HEK293 (cell line): ENCODE data around the gene MMP28.

Source experiments
- EGR2 ChIP-seq: fragments of 450-650 bp; formaldehyde crosslinking; IDR thresholded peaks from 2 replicates; pipeline ENCODE4 v1.5.1; 2016; ENCODE audit warnings: low read depth, missing biosample characterization, missing genetic modification characterization
- HIC1 ChIP-seq: fragments of 450-650 bp; formaldehyde crosslinking; IDR thresholded peaks from 2 replicates; pipeline ENCODE4 v1.5.1; 2016; ENCODE audit warnings: missing biosample characterization, missing genetic modification characterization
- HOXC10 ChIP-seq: sonication (generic); formaldehyde crosslinking; IDR thresholded peaks from 2 replicates; pipeline ENCODE4 v1.8.1; 2023; ENCODE audit warnings: mild to moderate bottlenecking, missing genetic modification reagents
- IKZF3 ChIP-seq: fragments of 450-650 bp; IDR thresholded peaks from 2 replicates; pipeline ENCODE4 v1.5.0; 2018; ENCODE audit warnings: missing biosample characterization, mild to moderate bottlenecking, missing genetic modification characterization, moderate library complexity
- INSM2 ChIP-seq: fragments of 450-650 bp; formaldehyde crosslinking; IDR thresholded peaks from 2 replicates; pipeline ENCODE4 v1.5.1; 2016; ENCODE audit warnings: missing biosample characterization, missing genetic modification characterization
- KLF9 ChIP-seq: fragments of 450-650 bp; formaldehyde crosslinking; IDR thresholded peaks from 2 replicates; pipeline ENCODE4 v1.5.1; 2016; ENCODE audit warnings: missing biosample characterization, missing genetic modification characterization, low read depth
- SCRT2 ChIP-seq: fragments of 450-650 bp; formaldehyde crosslinking; IDR thresholded peaks from 2 replicates; pipeline ENCODE4 v1.5.1; 2016; ENCODE audit warnings: missing biosample characterization, missing genetic modification characterization
- TRIM28 ChIP-seq: IDR thresholded peaks from 2 replicates; pipeline ENCODE4 v1.6.1; 2011; ENCODE audit warnings: low read length, control low read depth, borderline replicate concordance
- ZBTB8A ChIP-seq: fragments of 450-650 bp; formaldehyde crosslinking; IDR thresholded peaks from 2 replicates; pipeline ENCODE4 v1.5.1; 2016; ENCODE audit warnings: missing biosample characterization, missing genetic modification characterization
- ZEB2 ChIP-seq: fragments of 450-650 bp; formaldehyde crosslinking; IDR thresholded peaks from 2 replicates; pipeline ENCODE4 v1.5.1; 2016; ENCODE audit warnings: missing biosample characterization, missing genetic modification characterization
- ZIC2 ChIP-seq: fragments of 450-650 bp; formaldehyde crosslinking; IDR thresholded peaks from 2 replicates; pipeline ENCODE4 v1.5.1; 2016; ENCODE audit warnings: missing biosample characterization, missing genetic modification characterization
- ZNF292 ChIP-seq: fragments of 450-650 bp; formaldehyde crosslinking; IDR thresholded peaks from 2 replicates; pipeline ENCODE4 v1.5.1; 2016; ENCODE audit warnings: low read depth, missing biosample characterization, missing genetic modification characterization, borderline replicate concordance
- ZNF324 ChIP-seq: fragments of 450-650 bp; formaldehyde crosslinking; IDR thresholded peaks from 2 replicates; pipeline ENCODE4 v1.5.1; 2016; ENCODE audit warnings: missing biosample characterization, missing genetic modification characterization
- ZNF366 ChIP-seq: fragments of 450-650 bp; formaldehyde crosslinking; conservative IDR thresholded peaks from 2 replicates; pipeline ENCODE4 v1.5.1; 2016; ENCODE audit warnings: missing biosample characterization, missing genetic modification characterization
- ZNF423 ChIP-seq: fragments of 450-650 bp; formaldehyde crosslinking; IDR thresholded peaks from 2 replicates; pipeline ENCODE4 v1.5.1; 2016; ENCODE audit warnings: missing biosample characterization, missing genetic modification characterization
- ZNF521 ChIP-seq: fragments of 450-650 bp; formaldehyde crosslinking; IDR thresholded peaks from 2 replicates; pipeline ENCODE4 v1.5.1; 2017; ENCODE audit warnings: missing biosample characterization, mild to moderate bottlenecking, missing genetic modification characterization
- ZNF530 ChIP-seq: fragments of 450-650 bp; formaldehyde crosslinking; IDR thresholded peaks from 2 replicates; pipeline ENCODE4 v1.5.1; 2016; ENCODE audit warnings: low read depth, missing biosample characterization, missing genetic modification characterization
- ZNF560 ChIP-seq: fragments of 450-650 bp; formaldehyde crosslinking; IDR thresholded peaks from 2 replicates; pipeline ENCODE4 v1.5.1; 2017; ENCODE audit warnings: missing biosample characterization, missing genetic modification characterization, borderline replicate concordance
- ZNF561 ChIP-seq: fragments of 450-650 bp; IDR thresholded peaks from 2 replicates; pipeline ENCODE4 v1.5.1; 2018; ENCODE audit warnings: missing biosample characterization, missing genetic modification characterization, borderline replicate concordance
- ZNF610 ChIP-seq: fragments of 450-650 bp; formaldehyde crosslinking; IDR thresholded peaks from 2 replicates; pipeline ENCODE4 v1.5.1; 2016; ENCODE audit warnings: missing biosample characterization, missing genetic modification characterization, borderline replicate concordance
- ZNF692 ChIP-seq: fragments of 450-650 bp; formaldehyde crosslinking; IDR thresholded peaks from 2 replicates; pipeline ENCODE4 v1.5.1; 2016; ENCODE audit warnings: missing biosample characterization, missing genetic modification characterization
- ZNF701 ChIP-seq: fragments of 450-650 bp; formaldehyde crosslinking; IDR thresholded peaks from 2 replicates; pipeline ENCODE4 v1.5.1; 2016; ENCODE audit warnings: missing biosample characterization, missing genetic modification characterization
- ZNF777 ChIP-seq: fragments of 450-650 bp; formaldehyde crosslinking; IDR thresholded peaks from 2 replicates; pipeline ENCODE4 v1.5.1; 2017; ENCODE audit warnings: missing biosample characterization, missing genetic modification characterization, borderline replicate concordance
- ZSCAN23 ChIP-seq: fragments of 450-650 bp; formaldehyde crosslinking; IDR thresholded peaks from 2 replicates; pipeline ENCODE4 v1.5.1; 2016; ENCODE audit warnings: missing biosample characterization, missing genetic modification characterization
- TF ChIP-seq, protein P1 (sequence below): fragments of 450-650 bp; formaldehyde crosslinking; IDR thresholded peaks from 2 replicates; pipeline ENCODE4 v1.5.1; 2016; ENCODE audit warnings: missing biosample characterization, missing genetic modification characterization
- TF ChIP-seq, protein P2 (sequence below): fragments of 450-650 bp; formaldehyde crosslinking; IDR thresholded peaks from 2 replicates; pipeline ENCODE4 v1.5.1; 2016; ENCODE audit warnings: missing biosample characterization, missing genetic modification characterization
- TF ChIP-seq, protein P3 (sequence below): fragments of 450-650 bp; formaldehyde crosslinking; IDR thresholded peaks from 2 replicates; pipeline ENCODE4 v1.5.1; 2016; ENCODE audit warnings: missing biosample characterization, missing genetic modification characterization

Gene MMP28

DNA sequence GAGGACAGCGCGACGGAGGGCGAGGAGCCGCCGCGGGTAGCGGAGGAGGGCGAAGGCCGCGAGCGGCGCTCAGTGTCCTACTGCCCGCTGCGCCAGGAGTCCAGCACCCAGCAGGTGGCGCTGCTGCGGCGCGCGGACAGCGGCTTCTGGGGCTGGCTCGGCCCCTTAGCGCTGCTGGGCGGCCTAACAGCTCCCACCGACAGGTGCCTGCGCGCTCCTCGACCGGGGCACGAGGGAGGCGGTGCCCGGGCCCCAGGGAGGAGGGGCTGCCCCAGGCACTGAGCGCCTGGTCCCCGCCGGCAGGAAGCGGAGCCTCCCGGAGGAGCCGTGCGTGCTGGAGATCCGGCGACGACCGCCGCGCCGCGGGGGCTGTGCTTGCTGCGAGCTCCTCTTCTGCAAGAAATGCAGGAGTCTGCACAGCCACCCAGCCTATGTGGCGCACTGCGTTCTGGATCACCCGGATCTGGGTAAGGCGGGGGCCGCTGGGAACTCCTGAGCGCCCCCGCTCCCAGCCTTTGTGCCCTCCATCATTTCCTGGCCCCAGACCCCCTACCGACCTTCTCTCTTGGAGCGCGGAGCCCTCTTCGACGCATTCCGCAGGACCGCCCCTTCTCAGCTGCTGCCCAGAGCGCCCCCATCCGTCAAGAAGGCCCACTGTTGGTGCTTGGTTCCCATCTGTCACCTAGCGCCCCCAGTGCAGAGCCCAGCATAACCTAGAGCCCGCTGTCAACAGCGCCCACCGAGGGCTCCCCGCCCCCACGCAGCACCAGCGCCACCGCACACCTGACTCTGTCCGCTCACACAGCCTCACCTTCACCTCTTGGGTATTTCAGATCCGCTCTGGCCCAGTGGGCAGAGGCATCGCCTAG is 31.1 kb downstream of the MMP28 start (continued):
- TF ChIP-seq, protein P1, sequence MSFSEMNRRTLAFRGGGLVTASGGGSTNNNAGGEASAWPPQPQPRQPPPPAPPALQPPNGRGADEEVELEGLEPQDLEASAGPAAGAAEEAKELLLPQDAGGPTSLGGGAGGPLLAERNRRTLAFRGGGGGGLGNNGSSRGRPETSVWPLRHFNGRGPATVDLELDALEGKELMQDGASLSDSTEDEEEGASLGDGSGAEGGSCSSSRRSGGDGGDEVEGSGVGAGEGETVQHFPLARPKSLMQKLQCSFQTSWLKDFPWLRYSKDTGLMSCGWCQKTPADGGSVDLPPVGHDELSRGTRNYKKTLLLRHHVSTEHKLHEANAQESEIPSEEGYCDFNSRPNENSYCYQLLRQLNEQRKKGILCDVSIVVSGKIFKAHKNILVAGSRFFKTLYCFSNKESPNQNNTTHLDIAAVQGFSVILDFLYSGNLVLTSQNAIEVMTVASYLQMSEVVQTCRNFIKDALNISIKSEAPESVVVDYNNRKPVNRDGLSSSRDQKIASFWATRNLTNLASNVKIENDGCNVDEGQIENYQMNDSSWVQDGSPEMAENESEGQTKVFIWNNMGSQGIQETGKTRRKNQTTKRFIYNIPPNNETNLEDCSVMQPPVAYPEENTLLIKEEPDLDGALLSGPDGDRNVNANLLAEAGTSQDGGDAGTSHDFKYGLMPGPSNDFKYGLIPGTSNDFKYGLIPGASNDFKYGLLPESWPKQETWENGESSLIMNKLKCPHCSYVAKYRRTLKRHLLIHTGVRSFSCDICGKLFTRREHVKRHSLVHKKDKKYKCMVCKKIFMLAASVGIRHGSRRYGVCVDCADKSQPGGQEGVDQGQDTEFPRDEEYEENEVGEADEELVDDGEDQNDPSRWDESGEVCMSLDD = peak; percentile 76; the same call in 1 of the 2 replicates
- TF ChIP-seq ZNF610 = peak; percentile 90
- peak; percentile 72; the same call in 1 of the 2 replicates for TF ChIP-seq ZNF692 (tag by site-specific recombination)
- TF ChIP-seq, protein P2, sequence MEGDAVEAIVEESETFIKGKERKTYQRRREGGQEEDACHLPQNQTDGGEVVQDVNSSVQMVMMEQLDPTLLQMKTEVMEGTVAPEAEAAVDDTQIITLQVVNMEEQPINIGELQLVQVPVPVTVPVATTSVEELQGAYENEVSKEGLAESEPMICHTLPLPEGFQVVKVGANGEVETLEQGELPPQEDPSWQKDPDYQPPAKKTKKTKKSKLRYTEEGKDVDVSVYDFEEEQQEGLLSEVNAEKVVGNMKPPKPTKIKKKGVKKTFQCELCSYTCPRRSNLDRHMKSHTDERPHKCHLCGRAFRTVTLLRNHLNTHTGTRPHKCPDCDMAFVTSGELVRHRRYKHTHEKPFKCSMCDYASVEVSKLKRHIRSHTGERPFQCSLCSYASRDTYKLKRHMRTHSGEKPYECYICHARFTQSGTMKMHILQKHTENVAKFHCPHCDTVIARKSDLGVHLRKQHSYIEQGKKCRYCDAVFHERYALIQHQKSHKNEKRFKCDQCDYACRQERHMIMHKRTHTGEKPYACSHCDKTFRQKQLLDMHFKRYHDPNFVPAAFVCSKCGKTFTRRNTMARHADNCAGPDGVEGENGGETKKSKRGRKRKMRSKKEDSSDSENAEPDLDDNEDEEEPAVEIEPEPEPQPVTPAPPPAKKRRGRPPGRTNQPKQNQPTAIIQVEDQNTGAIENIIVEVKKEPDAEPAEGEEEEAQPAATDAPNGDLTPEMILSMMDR (tag by site-specific recombination) = peak; percentile 97
- peak; percentile 64; the same call in 1 of the 2 replicates for TF ChIP-seq EGR2
- TF ChIP-seq ZNF423 (tag by site-specific recombination) = peak; percentile 45
- TF ChIP-seq ZIC2 (tag by site-specific recombination) = peak; percentile 95
- TF ChIP-seq ZBTB8A (tag by site-specific recombination) = peak; percentile 92
- 0 out of 2 replicates have a peak, but pooled peaks have one; percentile 62 for TF ChIP-seq HOXC10
- no peak for TF ChIP-seq ZNF292 (tag by site-specific recombination)
- TF ChIP-seq IKZF3 = peak; percentile 87
- TF ChIP-seq ZNF324 (tag by site-specific recombination) = peak; percentile 44; the same call in 1 of the 2 replicates
- peak; percentile 85; the same call in 1 of the 2 replicates for TF ChIP-seq ZNF561 (tag by site-specific recombination)
- peak; percentile 81 for TF ChIP-seq ZEB2
- TF ChIP-seq, protein P3, sequence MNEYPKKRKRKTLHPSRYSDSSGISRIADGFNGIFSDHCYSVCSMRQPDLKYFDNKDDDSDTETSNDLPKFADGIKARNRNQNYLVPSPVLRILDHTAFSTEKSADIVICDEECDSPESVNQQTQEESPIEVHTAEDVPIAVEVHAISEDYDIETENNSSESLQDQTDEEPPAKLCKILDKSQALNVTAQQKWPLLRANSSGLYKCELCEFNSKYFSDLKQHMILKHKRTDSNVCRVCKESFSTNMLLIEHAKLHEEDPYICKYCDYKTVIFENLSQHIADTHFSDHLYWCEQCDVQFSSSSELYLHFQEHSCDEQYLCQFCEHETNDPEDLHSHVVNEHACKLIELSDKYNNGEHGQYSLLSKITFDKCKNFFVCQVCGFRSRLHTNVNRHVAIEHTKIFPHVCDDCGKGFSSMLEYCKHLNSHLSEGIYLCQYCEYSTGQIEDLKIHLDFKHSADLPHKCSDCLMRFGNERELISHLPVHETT (tag by site-specific recombination) = 0 out of 2 replicates have a peak, but pooled peaks have one; percentile 57
- peak; percentile 93 for TF ChIP-seq ZNF777 (tag by site-specific recombination)
- TF ChIP-seq SCRT2 (tag by site-specific recombination) = peak; percentile 96
- TF ChIP-seq TRIM28 = peak; percentile 55; the same call in 1 of the 2 replicates
- no peak for TF ChIP-seq ZNF521 (tag by site-specific recombination)
- no peak; the same call in 1 of the 2 replicates for TF ChIP-seq KLF9 (tag by site-specific recombination)
- no peak for TF ChIP-seq ZNF560 (tag by site-specific recombination)
- TF ChIP-seq ZNF366 (tag by site-specific recombination) = 0 out of 2 replicates have a peak, but pooled peaks have one; percentile 12
- TF ChIP-seq ZNF530 (tag by site-specific recombination) = no peak
- TF ChIP-seq ZNF701 = no peak
- TF ChIP-seq HIC1 = peak; percentile 61
- no peak for TF ChIP-seq ZSCAN23
- TF ChIP-seq INSM2 (tag by site-specific recombination) = peak; percentile 65
